LNCAP (cell line): ENCODE data around the gene ANO10.
A peak's percentile ranks its signal among the peaks of the same experiment; 100 is the strongest.

ENCODE experiments used
- CTCF ChIP-seq: fragments of 450-650 bp; IDR thresholded peaks from 2 replicates; pipeline ENCODE4 v1.5.1; 2017; ENCODE audit warnings: mild to moderate bottlenecking

ANO10 gene

GRCh38 chr3:43506644-43507043 lies 115.2 kb downstream of the ANO10 start:
- no peak for TF ChIP-seq CTCF

GRCh38 chr3:43505351-43505750 lies 116.5 kb downstream of the ANO10 start:
- no peak for TF ChIP-seq CTCF

GRCh38 chr3:43503067-43503728 lies 118.6 kb downstream of the ANO10 start:
- TF ChIP-seq CTCF = peak; percentile 67

- no peak for TF ChIP-seq CTCF
Measured at GRCh38 chr3:43499256-43499655, 122.6 kb downstream of the ANO10 start.

- TF ChIP-seq CTCF = no peak
Measured at GRCh38 chr3:43497905-43498365, 123.9 kb downstream of the ANO10 start.

- TF ChIP-seq CTCF = no peak
Measured at GRCh38 chr3:43497422-43497821, 124.4 kb downstream of the ANO10 start.

GRCh38 chr3:43496740-43497375 lies 125.0 kb downstream of the ANO10 start:
- TF ChIP-seq CTCF = no peak
